GM12872 (cell line): Measurements from ENCODE around the gene USF2.

ENCODE experiments used
- CTCF ChIP-seq: IDR thresholded peaks from 3 replicates; pipeline ENCODE4 v1.5.1; 2011; ENCODE audit warnings: low read depth, mild to moderate bottlenecking, low read length, moderate library complexity; ENCODE audit not compliant: insufficient read depth

Gene USF2

DNA sequence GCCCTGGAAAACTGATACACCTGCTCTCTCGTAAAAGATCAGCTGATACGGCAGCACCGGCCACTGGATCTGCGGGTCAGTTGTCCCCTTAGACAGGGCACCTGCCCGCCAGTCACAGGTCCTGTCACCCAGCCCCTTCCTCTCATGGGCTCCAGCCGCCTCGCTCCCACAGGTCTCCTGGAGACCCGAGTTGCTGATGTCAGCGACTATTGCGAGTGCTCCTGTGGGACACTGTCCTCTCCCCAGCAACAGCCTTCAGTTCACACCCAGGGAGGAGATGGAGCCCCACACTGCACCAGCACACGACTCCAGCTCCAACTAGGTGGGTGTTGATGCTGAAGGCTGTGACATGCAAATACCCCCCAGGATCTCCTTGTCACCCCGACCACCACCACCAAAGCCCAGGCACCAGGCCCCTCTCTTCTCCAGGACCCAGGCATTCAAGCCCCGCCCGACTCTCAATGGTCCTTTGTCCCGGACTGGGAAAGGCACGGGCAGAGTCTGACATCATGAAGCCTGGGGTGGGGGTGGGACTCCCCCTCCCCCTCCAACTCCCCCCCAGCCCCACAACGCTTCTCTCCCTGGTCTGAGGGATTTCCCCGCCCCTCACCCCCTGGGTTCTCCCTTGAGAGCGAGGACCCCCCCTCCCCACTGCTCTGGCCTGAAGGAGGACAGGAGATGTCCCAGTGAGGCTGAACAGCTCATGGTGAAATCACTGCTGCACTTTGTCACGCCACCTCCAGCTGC lies 21.8 kb downstream of the USF2 start:
- no peak for TF ChIP-seq CTCF

DNA sequence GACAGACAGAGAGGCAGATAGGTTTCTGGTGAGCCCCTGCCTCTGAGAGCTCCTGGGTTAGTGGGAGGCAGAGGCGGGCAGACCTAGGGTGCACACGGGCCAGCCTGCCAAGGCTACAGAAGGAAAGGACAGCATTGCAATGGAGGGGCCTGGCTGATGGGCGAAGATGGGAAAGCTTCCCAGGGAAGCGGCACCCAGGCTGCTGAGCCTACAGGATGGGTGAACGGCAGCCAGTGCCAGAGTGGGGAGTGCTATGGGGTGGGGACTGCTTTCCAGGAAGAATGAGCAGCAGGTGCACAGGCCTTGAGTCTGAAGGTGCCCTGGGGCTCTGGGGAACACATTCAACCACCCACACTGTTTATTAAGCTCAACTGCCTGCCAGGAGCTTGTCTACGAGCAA lies 22.5 kb downstream of the USF2 start:
- no peak for TF ChIP-seq CTCF

DNA sequence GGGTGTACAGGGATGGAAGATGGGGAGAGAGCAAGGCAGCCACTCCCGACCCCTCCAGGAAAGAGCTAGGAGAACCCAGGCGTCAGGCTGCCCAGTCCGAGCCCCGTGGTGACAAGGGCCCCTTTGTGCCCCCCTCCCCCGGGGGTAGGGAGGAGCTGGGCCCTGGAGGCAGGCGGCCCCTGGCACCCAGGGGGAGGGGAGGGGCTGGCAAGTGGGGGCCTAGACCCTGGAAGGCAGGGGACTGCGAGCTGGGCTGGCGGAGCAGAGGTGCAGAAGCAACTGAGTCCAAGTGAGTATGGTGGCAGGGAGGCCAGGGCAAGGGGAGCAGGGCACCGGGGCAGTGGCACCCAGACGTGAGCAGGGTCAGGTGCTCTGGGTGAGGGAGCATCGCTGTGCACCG lies 23.2 kb downstream of the USF2 start, which contains the start of gene MAG:
Gene MAG (plus strand): TSS at position 246 of the 400 bp plus-strand sequence. CDS start 3,248 bp downstream, outside the sequence.
- TF ChIP-seq CTCF, result no peak

DNA sequence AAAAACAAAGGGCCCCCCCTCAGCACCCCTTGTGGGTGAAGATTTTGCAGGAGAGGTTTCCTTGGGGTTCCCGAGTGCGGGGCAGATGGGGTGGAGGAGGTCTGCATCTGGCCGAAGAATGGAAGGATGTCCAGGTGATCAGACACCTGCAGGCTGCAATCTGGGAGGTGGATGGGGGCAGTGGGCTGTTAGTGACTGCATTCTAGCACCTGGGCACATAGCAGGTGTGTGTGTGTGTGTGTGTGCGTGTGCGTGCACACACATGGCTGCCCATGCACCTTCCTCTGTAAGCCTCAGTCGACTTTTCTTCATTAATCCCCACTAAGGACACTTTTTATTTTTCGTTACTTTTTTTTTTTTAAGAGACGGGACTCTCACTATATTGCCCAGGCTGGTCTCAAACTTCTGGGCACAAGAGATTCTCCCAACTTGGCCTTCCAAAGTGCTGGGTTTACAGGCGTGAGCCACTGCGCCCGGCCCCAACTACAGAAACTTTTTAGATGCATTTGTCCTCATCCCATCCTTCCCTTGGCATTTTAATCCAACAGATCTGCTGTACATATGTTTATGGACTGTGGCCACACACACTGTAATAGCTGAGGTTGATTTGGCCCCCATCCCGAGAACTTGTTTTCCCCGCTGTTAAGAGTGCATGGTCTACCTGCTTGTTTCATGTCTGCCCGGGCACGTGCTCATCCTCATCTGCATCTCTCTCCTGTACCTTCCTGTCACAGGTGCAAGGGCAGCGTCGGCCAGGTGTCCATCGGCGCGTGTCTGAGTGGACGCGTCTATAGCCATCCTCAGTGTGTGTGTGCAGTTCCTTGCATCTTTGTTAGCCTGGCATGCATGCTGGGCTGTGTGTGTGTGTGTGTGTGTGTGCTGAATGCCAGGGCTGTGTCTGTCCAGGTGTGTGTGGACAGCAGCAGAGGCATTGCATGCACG lies 23.9 kb downstream of the USF2 start:
- no peak for TF ChIP-seq CTCF

- no peak for TF ChIP-seq CTCF
Measured at GRCh38 chr19:35293363-35293739, 24.6 kb downstream of the USF2 start.

- no peak for TF ChIP-seq CTCF
Measured at GRCh38 chr19:35293808-35294207, 25.0 kb downstream of the USF2 start.

DNA sequence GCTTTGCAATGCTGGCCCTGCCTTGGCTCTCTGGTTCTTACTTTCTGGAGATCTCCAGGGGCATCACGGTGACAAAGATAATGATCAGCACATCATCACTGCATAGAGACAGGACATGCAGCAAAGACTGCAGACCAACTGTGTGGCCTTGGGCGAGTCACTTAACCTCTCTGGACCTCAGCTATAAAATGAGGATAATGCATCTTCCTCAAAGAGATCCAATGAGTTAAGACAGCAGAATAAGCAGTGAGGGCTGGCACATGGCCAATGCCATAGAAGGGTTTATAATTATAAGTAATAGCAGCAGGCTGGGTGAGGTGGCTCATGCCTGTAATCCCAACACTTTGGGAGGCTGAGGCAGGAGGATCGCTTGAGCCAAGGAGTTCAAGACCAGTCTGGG lies 25.6 kb downstream of the USF2 start:
- TF ChIP-seq CTCF, result no peak
